CD4-positive, alpha-beta T cell (primary cell): ENCODE results near the gene PRTFDC1. TPM values are rescaled to one million over a fixed set of nuclear protein-coding genes. Genes with fewer than 3 reads are reported as not detected.

Experiments
- ATAC-seq: fragments of 200-7000 bp; cut with Tn5 transposase; one replicate; pipeline ENCODE4 v1.10.0; 2022; ENCODE audit warnings: mild to moderate bottlenecking; ENCODE audit not compliant: poor library complexity
- CTCF ChIA-PET: fragments of 350-600 bp; sonication (Branson Sonifier 250); formaldehyde crosslinking; loops from one replicate; lab custom pipeline; 2021; ENCODE audit warnings: antibody characterized with exemption, inconsistent platforms; lab: Charles Lee
- POLR2A ChIA-PET: fragments of 350-600 bp; sonication (Branson Sonifier 250); formaldehyde crosslinking; loops from one replicate; lab custom pipeline; 2021; ENCODE audit warnings: antibody characterized with exemption, inconsistent platforms; lab: Charles Lee
- DNase-seq, 14 experiments: peaks; one replicate each; pipeline ENCODE4 v3.0.0-alpha.2; 2013 to 2020; ENCODE audit warnings: mixed read lengths in 2 of 14
- H3K27ac ChIP-seq, 2 donors: one replicate each; pipeline versions ENCODE4 v1.5.1 to v1.7.0; 2013; ENCODE audit warnings: low read length in 2 of 2, low read depth in 1 of 2, mild to moderate bottlenecking in 1 of 2
- H3K27me3 ChIP-seq, 2 experiments: 1 replicate in 1 of 2; 2 replicates in 1 of 2; pipeline versions ENCODE4 v1.6.1 to v1.7.0; 2013; ENCODE audit warnings: low read length in 2 of 2, control low read depth in 1 of 2, mild to moderate bottlenecking in 1 of 2, moderate library complexity in 1 of 2; ENCODE audit not compliant: insufficient read depth in 2 of 2, control insufficient read depth in 1 of 2
- H3K36me3 ChIP-seq: one replicate; pipeline ENCODE4 v1.6.1; 2013; ENCODE audit warnings: low read length, control low read depth; ENCODE audit not compliant: insufficient read depth
- H3K4me1 ChIP-seq: one replicate; pipeline ENCODE4 v1.6.1; 2013; ENCODE audit warnings: low read length, control low read depth; ENCODE audit not compliant: insufficient read depth
- H3K4me3 ChIP-seq: one replicate; pipeline ENCODE4 v1.5.1; 2013; ENCODE audit warnings: mild to moderate bottlenecking, low read length, moderate library complexity
- H3K9me3 ChIP-seq, 2 experiments: 1 replicate in 1 of 2; 2 replicates in 1 of 2; pipeline versions ENCODE4 v1.6.1 to v1.7.0; 2013; ENCODE audit warnings: low read length in 2 of 2, mild to moderate bottlenecking in 2 of 2, control low read depth in 1 of 2, moderate library complexity in 1 of 2; ENCODE audit not compliant: control insufficient read depth in 1 of 2, insufficient read depth in 1 of 2
- H3K27ac Mint-ChIP-seq: one replicate; pipeline ENCODE4 v1.8.0; 2020; ENCODE audit warnings: mixed read lengths
- H3K27me3 Mint-ChIP-seq: one replicate; pipeline ENCODE4 v1.8.0; 2021; ENCODE audit warnings: mixed read lengths
- H3K36me3 Mint-ChIP-seq: one replicate; pipeline ENCODE4 v1.8.0; 2021; ENCODE audit warnings: low read depth, mixed read lengths
- H3K4me1 Mint-ChIP-seq: one replicate; pipeline ENCODE4 v1.8.0; 2021; ENCODE audit warnings: low read depth, mixed read lengths
- H3K4me3 Mint-ChIP-seq: one replicate; pipeline ENCODE4 v1.8.0; 2020; ENCODE audit warnings: mild to moderate bottlenecking, mixed read lengths
- H3K9me3 Mint-ChIP-seq: one replicate; pipeline ENCODE4 v1.8.0; 2020; ENCODE audit warnings: mixed read lengths
- CTCF ChIP-seq: fragments of 200-600 bp; IDR thresholded peaks from one replicate; pipeline ENCODE4 v1.8.0; 2022; ENCODE audit warnings: antibody characterized with exemption, mild to moderate bottlenecking
- intact Hi-C, 2 experiments: fragments of 100-400 bp; cut with DNase I in 1 of 2; cut with micrococcal nuclease in 1 of 2; formaldehyde crosslinking; loops; one replicate each; pipeline versions ENCODE4 v1.15.1 to v1.9.0; 2023 to 2025; cut with DNase I, micrococcal nuclease
- total RNA-seq, 174 experiments: library from RNA in 2 of 174; stranded (reverse) in 2 of 174; gene quantifications; one replicate each; pipeline ENCODE4 v1.2.3 and lab custom pipeline; 2021 to 2026

Gene PRTFDC1
- total RNA-seq, 2 experiments from 2014 or later = 0.52 to 0.67 TPM

- Histone ChIP-seq H3K4me1 (peaks cover 3% of the 10 kb centered on the region), H3K9me3 (no peaks in the 10 kb centered on the region), H3K4me3 (no peak overlapping the region), H3K27me3 (no peaks in the 10 kb centered on the region), H3K36me3 (no peaks in the 10 kb centered on the region), H3K27ac (no peak overlapping the region)
- intact Hi-C loops = no loop called here
- ATAC-seq (no peak), DNase-seq (no peak)
- POLR2A ChIA-PET = no interaction called here
- no peak overlapping the region for H3K4me3 Mint-ChIP-seq
- no peaks in the 10 kb centered on the region for H3K36me3 Mint-ChIP-seq
- no peak for TF ChIP-seq CTCF
- no peak overlapping the region for H3K27ac Mint-ChIP-seq
- H3K4me1 Mint-ChIP-seq = peaks cover 12% of the 10 kb centered on the region
- no peaks in the 10 kb centered on the region for H3K27me3 Mint-ChIP-seq
- H3K9me3 Mint-ChIP-seq = no peaks in the 10 kb centered on the region
- CTCF ChIA-PET = interaction anchor here (0.9 to 1.3 kb wide), 2 partner anchors 11 to 17 kb away, joined by 3 to 4 read pairs; no protein-coding TSS in a partner anchor
These were observed 105.0 kb downstream of the PRTFDC1 start for GRCh38 chr10:24847112-24848070.

DNA sequence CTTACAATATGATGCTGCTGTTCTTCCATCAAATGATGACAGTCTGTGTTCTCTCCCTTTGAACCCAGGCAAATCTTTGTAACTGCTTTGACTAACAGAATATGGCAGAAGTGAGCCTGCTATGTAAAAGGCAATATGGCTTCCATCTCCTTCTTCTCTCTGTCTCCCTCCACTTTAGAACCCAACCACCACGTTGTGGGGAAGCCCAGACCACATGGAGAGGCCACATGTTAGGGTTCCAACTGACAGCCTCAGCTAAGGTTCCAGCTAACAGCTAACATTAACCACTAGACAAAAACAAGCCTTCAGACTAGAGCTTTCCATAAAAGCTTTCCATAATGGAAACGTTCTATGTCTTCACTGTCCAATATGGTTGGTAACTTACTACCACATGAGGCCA, 107.7 kb downstream of the PRTFDC1 start:
- no peaks in the 10 kb centered on the region for H3K4me1 Mint-ChIP-seq
- POLR2A ChIA-PET = interaction anchor here (0.9 kb wide), 1 partner anchor 47 kb away, joined by 3 read pairs; no protein-coding TSS in a partner anchor
- no peak for TF ChIP-seq CTCF
- intact Hi-C loops = no loop called here
- Histone ChIP-seq H3K4me3 (no peak overlapping the region), H3K36me3 (no peaks in the 10 kb centered on the region), H3K27me3 (no peaks in the 10 kb centered on the region), H3K4me1 (no peaks in the 10 kb centered on the region), H3K27ac (no peak overlapping the region), H3K9me3 (no peaks in the 10 kb centered on the region)
- H3K36me3 Mint-ChIP-seq = no peaks in the 10 kb centered on the region
- H3K27ac Mint-ChIP-seq = no peak overlapping the region
- DNase-seq (no peak), ATAC-seq (no peak)
- no peaks in the 10 kb centered on the region for H3K9me3 Mint-ChIP-seq
- H3K27me3 Mint-ChIP-seq = no peaks in the 10 kb centered on the region
- H3K4me3 Mint-ChIP-seq = no peak overlapping the region
- CTCF ChIA-PET = interaction anchor here (0.7 kb wide), 1 partner anchor 98 kb away, joined by 3 read pairs; no protein-coding TSS in a partner anchor

DNA sequence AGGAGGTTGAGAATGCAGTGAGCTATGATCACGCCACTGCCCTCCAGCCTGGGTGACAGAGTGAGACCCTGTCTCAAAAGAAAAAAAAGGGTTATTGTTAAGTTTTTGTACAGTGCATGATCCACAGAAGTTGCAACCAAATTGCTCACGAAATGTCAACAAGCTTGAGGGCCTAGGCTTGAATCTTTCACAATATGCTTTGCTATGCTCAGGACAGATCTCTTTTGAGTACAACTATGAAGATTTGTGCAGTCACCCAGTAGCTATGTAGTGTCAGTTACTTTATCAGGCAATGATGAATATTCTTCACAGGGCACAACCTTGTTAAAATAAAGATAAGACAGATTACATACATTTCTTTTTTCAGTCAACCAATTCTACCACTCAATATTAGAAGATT, 109.2 kb downstream of the PRTFDC1 start:
- Histone ChIP-seq H3K27me3 (no peaks in the 10 kb centered on the region), H3K4me3 (no peak overlapping the region), H3K27ac (no peak overlapping the region), H3K9me3 (no peaks in the 10 kb centered on the region), H3K4me1 (no peaks in the 10 kb centered on the region), H3K36me3 (no peaks in the 10 kb centered on the region)
- intact Hi-C loops = no loop called here
- H3K4me1 Mint-ChIP-seq = no peaks in the 10 kb centered on the region
- no peak overlapping the region for H3K4me3 Mint-ChIP-seq
- no peaks in the 10 kb centered on the region for H3K9me3 Mint-ChIP-seq
- H3K27me3 Mint-ChIP-seq = no peaks in the 10 kb centered on the region
- ATAC-seq = no peak
- TF ChIP-seq CTCF = no peak
- CTCF ChIA-PET = no interaction called here
- no peaks in the 10 kb centered on the region for H3K36me3 Mint-ChIP-seq
- H3K27ac Mint-ChIP-seq = no peak overlapping the region
- DNase-seq = no peak
- POLR2A ChIA-PET = no interaction called here
